Keratinocyte (primary cell): Measurements from ENCODE around the gene VAV1. TPM values are rescaled to one million over a fixed set of nuclear protein-coding genes. Genes with fewer than 3 reads are reported as not detected.

Experiments
- DNase-seq: peaks from one replicate; pipeline ENCODE4 v3.0.0-alpha.2; 2011; ENCODE audit warnings: low read depth, missing footprints, low spot score
- FAIRE-seq: peaks from 2 replicates; lab custom pipeline; 2011; peaks lifted over from hg19 to GRCh38; lab: Jason Lieb, UNC
- H2AFZ ChIP-seq: 2 replicates; pipeline ENCODE4 v1.6.0; 2012; ENCODE audit warnings: low read length, control low read depth, inconsistent platforms; ENCODE audit not compliant: control insufficient read depth
- H3K27ac ChIP-seq: 2 replicates; pipeline ENCODE4 v1.5.1; 2011; ENCODE audit warnings: low read length; ENCODE audit not compliant: control insufficient read depth, insufficient read depth
- H3K27me3 ChIP-seq: 3 replicates; pipeline ENCODE4 v1.6.0; 2011; ENCODE audit warnings: low read length; ENCODE audit not compliant: control insufficient read depth, insufficient read depth; ENCODE audit errors: extremely low read depth
- H3K36me3 ChIP-seq, 2 experiments: 2 replicates in 1 of 2; 3 replicates in 1 of 2; pipeline ENCODE4 v1.5.1; 2011; ENCODE audit warnings: low read length in 2 of 2, mild to moderate bottlenecking in 1 of 2; ENCODE audit not compliant: control insufficient read depth in 2 of 2, insufficient read depth in 2 of 2; ENCODE audit errors: extremely low read depth in 1 of 2
- H3K4me1 ChIP-seq: 3 replicates; pipeline ENCODE4 v1.5.1; 2011; ENCODE audit warnings: low read length; ENCODE audit not compliant: control insufficient read depth, insufficient read depth; ENCODE audit errors: extremely low read depth
- H3K4me2 ChIP-seq: 3 replicates; pipeline ENCODE4 v1.6.0; 2011; ENCODE audit warnings: low read depth, low read length; ENCODE audit not compliant: control insufficient read depth, insufficient read depth; ENCODE audit errors: extremely low read depth
- H3K4me3 ChIP-seq, 3 experiments: fragments of 200-600 bp in 1 of 3; sonication (generic) in 1 of 3; 2 replicates in 2 of 3; 3 replicates in 1 of 3; pipeline ENCODE4 v1.5.1; 2011 to 2016; ENCODE audit warnings: low read length in 3 of 3, mild to moderate bottlenecking in 3 of 3, control low read depth in 2 of 3, inconsistent platforms in 1 of 3, low read depth in 1 of 3, mixed read lengths in 1 of 3, mixed run types in 1 of 3, moderate library complexity in 1 of 3; ENCODE audit not compliant: control insufficient read depth in 2 of 3, insufficient read depth in 2 of 3; ENCODE audit errors: extremely low read depth in 1 of 3
- H3K79me2 ChIP-seq: 2 replicates; pipeline ENCODE4 v1.6.0; 2012; ENCODE audit warnings: low read length; ENCODE audit not compliant: control insufficient read depth, insufficient read depth
- H3K9ac ChIP-seq: 3 replicates; pipeline ENCODE4 v1.6.0; 2011; ENCODE audit warnings: low read length; ENCODE audit not compliant: control insufficient read depth, insufficient read depth; ENCODE audit errors: extremely low read depth
- H3K9me1 ChIP-seq: 3 replicates; pipeline ENCODE4 v1.6.0; 2011; ENCODE audit warnings: low read length; ENCODE audit not compliant: control insufficient read depth, insufficient read depth; ENCODE audit errors: extremely low read depth
- H3K9me3 ChIP-seq: 2 replicates; pipeline ENCODE4 v1.5.1; 2012; ENCODE audit warnings: low read depth, low read length; ENCODE audit not compliant: control insufficient read depth
- H4K20me1 ChIP-seq: 3 replicates; pipeline ENCODE4 v1.6.0; 2011; ENCODE audit warnings: low read length; ENCODE audit not compliant: control insufficient read depth, insufficient read depth; ENCODE audit errors: extremely low read depth
- EZH2 ChIP-seq: IDR thresholded peaks from one replicate; pipeline ENCODE4 v1.6.1; 2012; ENCODE audit warnings: inconsistent platforms, mild to moderate bottlenecking, low read length, moderate library complexity
- dilution Hi-C: fragments of 300-500 bp; cut with MboI; formaldehyde crosslinking; loops from one replicate; pipeline ENCODE4 v1.7.0; 2020; ENCODE audit warnings: low sequenced_read_pairs; ENCODE audit not compliant: extremely low pct_ligation_motif_present
- polyA plus RNA-seq, 5 experiments: library from polyadenylated mRNA; depleted of rRNA in 3 of 5; stranded (reverse) in 3 of 5; stranded (forward) in 1 of 5; unstranded in 1 of 5; fragments of >200 nt; gene quantifications; 1 replicate in 1 of 5; 2 replicates in 3 of 5; 3 replicates in 1 of 5; pipeline versions ENCODE4 v1.2.1 to v1.2.3, GENCODE V29; 2011 to 2012; ENCODE audit warnings: missing spikeins in 2 of 5, low read depth in 1 of 5, low replicate concordance in 1 of 5
- TF ChIP-seq, protein P1 (sequence below), 3 experiments: IDR thresholded peaks in 1 of 3; conservative IDR thresholded peaks in 1 of 3; optimal IDR thresholded peaks in 1 of 3; 2 replicates in 2 of 3; 3 replicates in 1 of 3; pipeline versions ENCODE3 to v1.5.1; 2011; ENCODE audit warnings: low read length in 3 of 3, mild to moderate bottlenecking in 3 of 3, moderate library complexity in 2 of 3, control low read depth in 1 of 3, inconsistent platforms in 1 of 3; ENCODE audit not compliant: insufficient read depth in 2 of 3; ENCODE audit errors: extremely low read depth in 1 of 3

Gene VAV1
- polyA plus RNA-seq, 1 donor (not counting 4 experiments of a cell fraction or from before 2014, with no cell fraction given), result 0.42 TPM

GRCh38 chr19:6772866-6773322 is 386 bp downstream of the VAV1 start:
- Histone ChIP-seq H2AFZ (no peak overlapping the region), H3K4me3 (no peak overlapping the region), H3K4me1 (no peaks in the 10 kb centered on the region), H3K9me1 (no peaks in the 10 kb centered on the region), H3K27me3 (no peaks in the 10 kb centered on the region), H3K27ac (no peak overlapping the region), H3K9me3 (no peaks in the 10 kb centered on the region), H3K79me2 (no peaks in the 10 kb centered on the region), H3K4me2 (no peak overlapping the region), H3K36me3 (no peaks in the 10 kb centered on the region), H4K20me1 (no peaks in the 10 kb centered on the region), H3K9ac (no peak overlapping the region)
- FAIRE-seq, result no peak
- DNase-seq, result no peak
- TF ChIP-seq, protein P1, sequence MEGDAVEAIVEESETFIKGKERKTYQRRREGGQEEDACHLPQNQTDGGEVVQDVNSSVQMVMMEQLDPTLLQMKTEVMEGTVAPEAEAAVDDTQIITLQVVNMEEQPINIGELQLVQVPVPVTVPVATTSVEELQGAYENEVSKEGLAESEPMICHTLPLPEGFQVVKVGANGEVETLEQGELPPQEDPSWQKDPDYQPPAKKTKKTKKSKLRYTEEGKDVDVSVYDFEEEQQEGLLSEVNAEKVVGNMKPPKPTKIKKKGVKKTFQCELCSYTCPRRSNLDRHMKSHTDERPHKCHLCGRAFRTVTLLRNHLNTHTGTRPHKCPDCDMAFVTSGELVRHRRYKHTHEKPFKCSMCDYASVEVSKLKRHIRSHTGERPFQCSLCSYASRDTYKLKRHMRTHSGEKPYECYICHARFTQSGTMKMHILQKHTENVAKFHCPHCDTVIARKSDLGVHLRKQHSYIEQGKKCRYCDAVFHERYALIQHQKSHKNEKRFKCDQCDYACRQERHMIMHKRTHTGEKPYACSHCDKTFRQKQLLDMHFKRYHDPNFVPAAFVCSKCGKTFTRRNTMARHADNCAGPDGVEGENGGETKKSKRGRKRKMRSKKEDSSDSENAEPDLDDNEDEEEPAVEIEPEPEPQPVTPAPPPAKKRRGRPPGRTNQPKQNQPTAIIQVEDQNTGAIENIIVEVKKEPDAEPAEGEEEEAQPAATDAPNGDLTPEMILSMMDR (optimal IDR thresholded peaks at IDR 0.05 in 1 of 3, IDR thresholded peaks at IDR 0.05 in 1 of 3, conservative IDR thresholded peaks at IDR 0.05 in 1 of 3; ENCODE audit: extremely low read depth in 1 of 3, insufficient read depth in 2 of 3, low read length in 3 of 3), result no peak
- TF ChIP-seq EZH2, result no peak
- dilution Hi-C loops, result no loop called here

GRCh38 chr19:6773323-6773931 is 919 bp downstream of the VAV1 start:
- no peak overlapping the region for H3K27ac ChIP-seq
- H3K27me3 ChIP-seq, result no peaks in the 10 kb centered on the region
- H3K36me3 ChIP-seq, result no peaks in the 10 kb centered on the region
- no peaks in the 10 kb centered on the region for H3K9me1 ChIP-seq
- no peak overlapping the region for H2AFZ ChIP-seq
- no peak overlapping the region for H3K4me2 ChIP-seq
- H4K20me1 ChIP-seq, result no peaks in the 10 kb centered on the region
- H3K79me2 ChIP-seq, result no peaks in the 10 kb centered on the region
- H3K9ac ChIP-seq, result no peak overlapping the region
- no peak for DNase-seq
- H3K4me1 ChIP-seq, result no peaks in the 10 kb centered on the region
- no peak overlapping the region for H3K4me3 ChIP-seq
- no peak for FAIRE-seq
- H3K9me3 ChIP-seq, result no peaks in the 10 kb centered on the region
- TF ChIP-seq, protein P1 (optimal IDR thresholded peaks at IDR 0.05 in 1 of 3, IDR thresholded peaks at IDR 0.05 in 1 of 3, conservative IDR thresholded peaks at IDR 0.05 in 1 of 3; ENCODE audit: extremely low read depth in 1 of 3, insufficient read depth in 2 of 3, low read length in 3 of 3), result no peak
- no peak for TF ChIP-seq EZH2
- dilution Hi-C loops, result no loop called here
